Activated naive CD8-positive, alpha-beta T cell treated with anti-CD3 and anti-CD28 coated beads, Interleukin-2, amount 50 U/mL, for 24 hours (primary cell): Measurements from ENCODE around the gene TAAR9.

Source experiments
- ATAC-seq: fragments of 150-1000 bp; cut with Tn5 transposase; one replicate; pipeline ENCODE4 v1.10.0; 2021
- DNase-seq: peaks from one replicate; pipeline ENCODE4 v3.0.0; 2021
- H3K27ac Mint-ChIP-seq: one replicate; pipeline ENCODE4 v1.8.0; 2021; ENCODE audit warnings: mild to moderate bottlenecking, mixed read lengths
- H3K27me3 Mint-ChIP-seq: one replicate; pipeline ENCODE4 v1.8.0; 2021; ENCODE audit warnings: mixed read lengths
- H3K36me3 Mint-ChIP-seq: one replicate; pipeline ENCODE4 v1.8.0; 2021; ENCODE audit warnings: low read depth, mixed read lengths
- H3K4me1 Mint-ChIP-seq: one replicate; pipeline ENCODE4 v1.8.0; 2021; ENCODE audit warnings: mixed read lengths
- H3K4me3 Mint-ChIP-seq: one replicate; pipeline ENCODE4 v1.8.0; 2021; ENCODE audit warnings: mild to moderate bottlenecking, moderate library complexity, mixed read lengths
- H3K9me3 Mint-ChIP-seq: one replicate; pipeline ENCODE4 v1.8.0; 2021; ENCODE audit warnings: mixed read lengths

Gene TAAR9, protein sequence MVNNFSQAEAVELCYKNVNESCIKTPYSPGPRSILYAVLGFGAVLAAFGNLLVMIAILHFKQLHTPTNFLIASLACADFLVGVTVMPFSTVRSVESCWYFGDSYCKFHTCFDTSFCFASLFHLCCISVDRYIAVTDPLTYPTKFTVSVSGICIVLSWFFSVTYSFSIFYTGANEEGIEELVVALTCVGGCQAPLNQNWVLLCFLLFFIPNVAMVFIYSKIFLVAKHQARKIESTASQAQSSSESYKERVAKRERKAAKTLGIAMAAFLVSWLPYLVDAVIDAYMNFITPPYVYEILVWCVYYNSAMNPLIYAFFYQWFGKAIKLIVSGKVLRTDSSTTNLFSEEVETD

DNA sequence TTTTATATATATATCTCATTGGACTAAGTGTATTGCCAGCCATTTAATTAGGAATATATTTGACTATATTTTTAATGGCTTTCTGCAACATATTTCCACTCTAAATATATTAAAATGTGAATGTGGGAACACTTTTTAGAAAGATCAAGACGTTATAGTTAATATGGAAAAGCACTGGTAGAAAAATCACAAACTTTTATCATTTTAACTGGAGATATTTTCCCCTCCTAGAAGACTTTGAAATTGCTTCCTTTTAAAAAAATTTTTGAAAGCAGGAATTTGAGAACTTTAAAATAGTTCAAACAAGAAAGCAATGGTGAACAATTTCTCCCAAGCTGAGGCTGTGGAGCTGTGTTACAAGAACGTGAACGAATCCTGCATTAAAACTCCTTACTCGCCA, at the start of gene TAAR9:
TSS of gene TAAR9 (plus strand) at position 301 of the 400 bp plus-strand sequence. CDS start at position 314, 13 bp downstream.
- DNase-seq, result no peak
- Mint-ChIP-seq H3K27me3 (peaks cover 19% of the 10 kb centered on the region), H3K4me1 (no peaks in the 10 kb centered on the region), H3K4me3 (no peak within 1 kb of the TSS), H3K9me3 (no peaks in the 10 kb centered on the region), H3K36me3 (no peaks in the 10 kb centered on the region), H3K27ac (no peak within 1 kb of the TSS)
- no peak for ATAC-seq

DNA sequence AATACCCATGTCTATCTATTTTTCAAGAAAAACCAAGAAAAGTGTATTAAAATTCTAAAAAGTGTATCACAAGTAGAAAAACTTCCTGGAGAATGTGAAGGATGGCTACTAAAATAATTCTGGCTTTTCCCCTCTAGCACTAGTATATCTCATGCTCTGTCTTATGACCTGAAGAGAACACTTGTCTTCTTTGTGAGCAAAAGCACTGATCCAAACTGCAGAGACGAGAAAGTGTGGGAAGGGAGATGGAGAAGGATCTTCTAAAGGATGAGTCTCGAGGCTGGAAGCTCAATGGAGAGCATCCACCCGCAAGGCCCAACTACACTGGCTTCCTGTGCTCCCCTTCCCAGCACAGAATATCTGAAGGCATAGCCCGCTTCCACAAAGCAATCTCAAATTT, 48.7 kb upstream of the TAAR9 start:
- no peak overlapping the region for H3K4me3 Mint-ChIP-seq
- ATAC-seq (no peak), DNase-seq (no peak)
- peaks cover 5% of the 10 kb centered on the region for H3K9me3 Mint-ChIP-seq
- H3K36me3 Mint-ChIP-seq, result peaks cover 23% of the 10 kb centered on the region
- H3K27ac Mint-ChIP-seq, result peak overlapping the region; percentile 20
- no peaks in the 10 kb centered on the region for H3K27me3 Mint-ChIP-seq
- H3K4me1 Mint-ChIP-seq, result peaks cover 13% of the 10 kb centered on the region

DNA sequence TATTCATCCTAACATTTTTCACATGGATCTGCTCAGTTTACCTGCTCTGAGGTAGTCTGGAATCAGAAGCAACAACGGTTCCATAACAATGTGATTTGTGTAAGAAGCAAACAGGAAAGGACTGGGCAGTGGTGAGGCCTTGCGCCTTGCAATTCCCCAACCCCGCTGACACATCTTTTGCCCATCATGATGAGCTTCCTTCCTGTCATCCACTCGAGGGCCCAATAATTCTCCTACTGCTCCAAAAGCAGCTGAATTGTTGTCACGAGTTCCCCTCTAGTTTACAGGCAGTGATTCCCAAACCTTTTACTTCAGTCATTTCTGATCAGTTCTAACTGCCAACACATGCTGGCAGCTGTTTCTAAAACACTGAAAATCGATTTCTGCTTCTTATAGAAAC, 48.1 kb upstream of the TAAR9 start:
- H3K27me3 Mint-ChIP-seq, result no peaks in the 10 kb centered on the region
- H3K36me3 Mint-ChIP-seq, result peaks cover 28% of the 10 kb centered on the region
- no peak for DNase-seq
- ATAC-seq, result no peak
- no peak overlapping the region for H3K27ac Mint-ChIP-seq
- H3K4me3 Mint-ChIP-seq, result no peak overlapping the region
- H3K4me1 Mint-ChIP-seq, result peaks cover 20% of the 10 kb centered on the region
- H3K9me3 Mint-ChIP-seq, result peaks cover 5% of the 10 kb centered on the region

DNA sequence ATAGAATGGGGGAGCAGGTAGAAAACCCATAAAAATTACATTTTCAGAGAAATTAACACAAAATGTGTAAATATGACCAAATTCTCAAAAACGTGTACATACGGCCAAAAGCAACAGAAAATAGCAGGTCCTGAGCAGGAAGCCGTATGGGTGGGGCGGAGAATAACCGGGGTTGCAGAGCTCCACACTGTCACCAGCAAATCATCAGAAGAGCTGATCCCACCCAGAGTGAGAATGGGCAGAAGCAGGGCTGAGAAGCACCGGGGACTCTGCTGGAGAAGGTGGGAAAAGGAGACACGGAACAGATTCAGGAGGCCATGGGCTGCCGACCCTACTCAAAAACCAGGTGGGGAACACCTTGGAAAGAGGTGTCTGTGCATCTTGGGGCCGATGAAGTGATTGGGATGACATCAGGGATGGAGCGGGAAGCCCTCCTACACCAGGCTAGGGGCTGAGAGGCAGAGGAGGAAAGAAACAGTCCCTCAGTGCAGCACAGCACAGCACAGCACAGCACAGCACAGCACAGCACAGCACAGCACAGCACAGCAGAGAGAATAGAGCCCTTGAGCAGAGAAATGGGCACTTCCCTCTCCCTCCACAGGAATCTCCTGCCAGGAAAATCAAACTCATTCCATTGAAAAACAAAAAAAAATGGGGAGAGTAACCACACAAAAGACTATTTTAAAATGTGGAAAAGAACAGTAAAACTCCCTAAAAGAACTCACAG, 47.4 kb upstream of the TAAR9 start:
- DNase-seq (no peak), ATAC-seq (no peak)
- H3K27me3 Mint-ChIP-seq, result no peaks in the 10 kb centered on the region
- H3K4me1 Mint-ChIP-seq, result peaks cover 26% of the 10 kb centered on the region
- no peak overlapping the region for H3K27ac Mint-ChIP-seq
- H3K4me3 Mint-ChIP-seq, result no peak overlapping the region
- peaks cover 5% of the 10 kb centered on the region for H3K9me3 Mint-ChIP-seq
- peaks cover 28% of the 10 kb centered on the region for H3K36me3 Mint-ChIP-seq

DNA sequence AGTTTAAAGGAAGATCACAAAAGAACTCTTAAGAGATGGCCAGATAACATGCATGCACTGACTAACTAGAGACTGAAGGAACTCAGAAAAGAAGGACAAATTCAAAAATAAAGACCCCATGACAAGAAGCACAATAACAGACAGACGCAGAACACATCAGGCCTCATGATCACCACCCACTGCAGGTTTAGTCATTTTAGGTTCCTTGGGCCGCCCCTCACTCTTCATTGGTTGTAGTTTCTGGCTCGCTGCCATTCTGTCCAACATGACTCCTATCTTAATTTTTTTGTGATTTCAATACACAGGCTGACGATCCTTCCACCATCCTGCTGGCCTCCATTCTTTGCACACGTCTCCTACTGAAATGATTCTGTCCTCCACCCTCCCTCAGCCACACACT, 46.8 kb upstream of the TAAR9 start:
- peaks cover 33% of the 10 kb centered on the region for H3K4me1 Mint-ChIP-seq
- no peak for DNase-seq
- peaks cover 5% of the 10 kb centered on the region for H3K9me3 Mint-ChIP-seq
- ATAC-seq, result peak; percentile 44
- no peak overlapping the region for H3K27ac Mint-ChIP-seq
- no peak overlapping the region for H3K4me3 Mint-ChIP-seq
- H3K36me3 Mint-ChIP-seq, result peaks cover 30% of the 10 kb centered on the region
- no peaks in the 10 kb centered on the region for H3K27me3 Mint-ChIP-seq

DNA sequence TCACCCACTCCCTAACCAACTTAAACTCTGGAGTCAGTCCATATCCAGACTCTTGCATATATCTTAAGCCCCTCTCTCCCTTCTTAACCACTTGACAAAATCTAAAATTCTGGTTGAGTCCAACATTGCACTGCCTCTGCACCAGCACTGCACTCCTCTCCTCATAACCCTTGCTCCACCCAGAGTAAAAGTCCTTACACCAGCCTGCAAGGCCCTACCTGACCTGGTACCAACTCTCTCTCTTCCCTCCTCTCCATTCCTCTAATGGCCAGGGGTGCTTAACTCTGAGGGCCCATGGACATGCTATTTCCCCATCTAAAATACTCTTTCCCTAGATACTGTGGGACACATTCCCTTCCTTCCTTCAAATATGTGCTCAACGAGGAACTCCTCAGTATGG, 46.2 kb upstream of the TAAR9 start:
- ATAC-seq, result peak; percentile 18
- Mint-ChIP-seq H3K4me1 (peaks cover 36% of the 10 kb centered on the region), H3K36me3 (peaks cover 29% of the 10 kb centered on the region), H3K27me3 (no peaks in the 10 kb centered on the region), H3K9me3 (peaks cover 5% of the 10 kb centered on the region), H3K4me3 (no peak overlapping the region), H3K27ac (no peak overlapping the region)
- DNase-seq, result no peak

DNA sequence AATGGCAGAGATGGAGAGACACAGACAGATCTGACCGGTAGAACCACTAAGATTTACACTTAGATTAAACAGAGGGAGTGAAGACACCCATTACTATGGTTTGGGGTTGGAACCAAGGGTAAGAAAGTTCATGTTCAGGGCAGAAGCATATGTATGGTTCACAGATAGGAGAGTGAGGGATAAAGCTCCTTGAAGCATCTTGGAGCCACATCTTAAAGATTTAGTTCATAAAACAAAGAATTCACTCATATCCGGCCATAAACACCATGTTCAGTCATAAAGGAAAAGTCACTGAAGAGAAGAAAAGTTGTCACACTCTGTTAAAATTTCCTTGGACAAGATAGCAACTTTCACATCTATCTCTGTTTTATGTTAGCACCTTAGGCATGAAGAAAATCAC, 43.1 kb upstream of the TAAR9 start:
- ATAC-seq (peak; percentile 38), DNase-seq (no peak)
- H3K9me3 Mint-ChIP-seq, result peaks cover 5% of the 10 kb centered on the region
- peak overlapping the region; percentile 61 for H3K27ac Mint-ChIP-seq
- H3K36me3 Mint-ChIP-seq, result peaks cover 43% of the 10 kb centered on the region
- no peak overlapping the region for H3K4me3 Mint-ChIP-seq
- H3K27me3 Mint-ChIP-seq, result no peaks in the 10 kb centered on the region
- peaks cover 48% of the 10 kb centered on the region for H3K4me1 Mint-ChIP-seq

DNA sequence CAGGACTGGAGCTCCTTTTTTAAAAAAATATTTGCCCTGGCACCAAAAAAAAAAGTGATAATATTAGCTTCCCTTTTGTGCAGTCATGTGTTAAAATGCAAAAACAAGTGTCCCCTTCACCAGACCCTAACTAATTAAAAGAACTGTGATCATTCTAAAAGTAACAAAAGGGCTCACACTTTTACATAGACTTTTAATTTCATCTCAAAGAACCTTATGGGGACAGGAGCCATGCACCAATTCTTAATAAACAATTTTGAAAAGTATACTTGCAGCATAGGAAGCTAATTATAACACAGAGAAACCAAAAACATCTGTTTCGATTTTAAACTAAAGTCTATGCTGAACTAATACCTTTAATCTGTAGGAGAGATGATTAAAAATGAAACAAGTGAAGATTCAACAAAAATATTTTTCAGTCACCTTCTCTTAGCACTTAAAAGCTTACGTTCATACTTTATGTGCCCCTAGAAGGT, 42.4 kb upstream of the TAAR9 start:
- Mint-ChIP-seq H3K36me3 (peaks cover 48% of the 10 kb centered on the region), H3K27ac (no peak overlapping the region), H3K4me3 (peak overlapping the region; percentile 33), H3K27me3 (no peaks in the 10 kb centered on the region), H3K4me1 (peaks cover 53% of the 10 kb centered on the region), H3K9me3 (peaks cover 5% of the 10 kb centered on the region)
- ATAC-seq (peak; percentile 23), DNase-seq (no peak)

DNA sequence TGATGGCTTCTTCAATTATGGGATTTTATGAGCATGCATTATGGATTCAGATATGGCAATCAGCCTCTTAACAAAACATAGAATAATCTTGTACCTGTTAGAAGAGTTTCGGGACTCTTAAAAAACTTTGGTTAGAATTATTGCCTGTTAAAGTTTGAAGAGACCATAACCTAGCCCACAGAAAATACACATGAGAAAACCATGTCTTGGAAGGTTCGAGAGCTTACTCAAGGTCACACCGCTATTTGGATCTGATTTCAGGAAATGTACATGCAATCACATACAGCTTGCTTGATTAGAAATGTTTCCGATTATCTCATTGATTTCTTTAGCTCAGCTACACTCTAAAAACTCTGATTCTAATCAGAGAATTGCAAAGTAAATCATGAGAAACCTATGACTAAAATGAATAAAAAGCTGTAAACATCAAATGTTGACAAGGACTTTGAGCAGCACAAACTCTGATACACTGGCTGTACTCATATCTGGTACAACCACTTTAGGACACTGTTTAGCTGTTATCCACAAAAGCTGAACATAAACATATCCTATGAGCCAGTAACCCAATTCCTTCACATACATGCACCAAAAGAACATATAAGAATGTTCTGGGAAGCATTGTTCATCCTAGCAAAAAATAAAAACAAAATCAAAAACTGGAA, 41.4 kb upstream of the TAAR9 start:
- peaks cover 57% of the 10 kb centered on the region for H3K4me1 Mint-ChIP-seq

DNA sequence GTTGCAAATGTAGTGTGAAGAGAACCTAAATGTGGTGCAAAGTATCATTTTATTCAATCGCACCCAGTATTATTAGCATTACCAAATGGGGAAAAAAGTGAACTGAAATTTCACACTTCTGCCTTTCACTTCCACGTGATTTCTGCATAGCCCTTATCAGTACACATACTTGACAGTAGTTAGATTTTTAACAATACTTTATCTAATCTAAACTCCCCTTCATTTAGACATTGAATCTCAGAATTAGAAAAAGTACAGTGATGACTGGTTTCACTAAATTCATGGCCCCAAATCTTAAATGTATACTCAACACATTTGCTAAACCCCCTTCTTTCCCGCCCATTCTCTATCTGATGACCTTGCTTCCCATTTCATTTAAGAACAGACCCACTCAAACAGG, 39.4 kb upstream of the TAAR9 start:
- Mint-ChIP-seq H3K4me3 (no peak overlapping the region), H3K27me3 (no peaks in the 10 kb centered on the region), H3K9me3 (peaks cover 2% of the 10 kb centered on the region), H3K4me1 (peaks cover 54% of the 10 kb centered on the region), H3K36me3 (peaks cover 53% of the 10 kb centered on the region), H3K27ac (peak overlapping the region; percentile 72)
- ATAC-seq (no peak), DNase-seq (no peak)

More for the DNA sequence above, 41.4 kb upstream of the TAAR9 start:
- no peak for DNase-seq
- peaks cover 53% of the 10 kb centered on the region for H3K36me3 Mint-ChIP-seq
- no peak overlapping the region for H3K27ac Mint-ChIP-seq
- H3K27me3 Mint-ChIP-seq, result no peaks in the 10 kb centered on the region
- H3K9me3 Mint-ChIP-seq, result peaks cover 5% of the 10 kb centered on the region
- no peak for ATAC-seq
- no peak overlapping the region for H3K4me3 Mint-ChIP-seq

DNA sequence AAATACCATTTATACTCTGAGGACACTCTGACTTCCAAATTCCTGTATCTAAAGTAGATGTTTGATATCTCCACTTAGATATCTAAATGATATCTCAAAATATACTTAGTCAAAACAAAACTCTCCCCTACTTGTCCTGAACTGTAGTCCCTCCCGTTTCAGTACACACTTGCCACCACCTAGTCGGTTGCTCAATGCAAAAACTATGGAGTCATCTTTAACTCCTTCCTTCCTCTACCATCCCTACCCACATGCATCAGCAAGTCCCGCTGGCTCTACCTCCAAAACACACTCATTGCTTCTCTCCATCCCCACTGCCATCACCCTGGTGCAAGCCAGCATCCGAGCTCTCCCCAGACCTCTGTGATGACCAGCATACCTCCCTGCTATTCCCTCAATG, 38.3 kb upstream of the TAAR9 start:
- Mint-ChIP-seq H3K27ac (peak overlapping the region; percentile 72), H3K27me3 (no peaks in the 10 kb centered on the region), H3K36me3 (peaks cover 44% of the 10 kb centered on the region), H3K4me3 (no peak overlapping the region), H3K9me3 (no peaks in the 10 kb centered on the region), H3K4me1 (peaks cover 58% of the 10 kb centered on the region)
- ATAC-seq, result no peak
- no peak for DNase-seq

DNA sequence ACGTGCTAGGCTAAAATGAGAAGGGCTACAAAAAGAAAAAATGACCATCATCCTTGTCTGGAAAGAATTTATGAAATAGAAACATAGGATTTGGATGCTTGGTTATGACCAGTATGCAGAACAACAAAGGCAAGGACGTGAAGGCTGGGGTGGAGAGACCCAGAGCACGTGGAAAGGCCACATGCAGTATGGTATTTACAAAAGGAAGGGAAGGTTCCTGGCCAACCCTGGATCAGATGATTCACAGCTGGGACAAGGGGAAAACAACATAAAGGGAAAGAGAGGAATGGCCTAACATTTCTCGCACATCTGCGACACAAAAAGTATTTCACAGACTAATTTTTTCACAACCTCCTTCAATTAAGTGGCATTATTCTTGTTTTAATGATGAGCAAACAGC, 33.3 kb upstream of the TAAR9 start:
- no peak overlapping the region for H3K27ac Mint-ChIP-seq
- no peak overlapping the region for H3K4me3 Mint-ChIP-seq
- H3K27me3 Mint-ChIP-seq, result no peaks in the 10 kb centered on the region
- ATAC-seq, result no peak
- H3K4me1 Mint-ChIP-seq, result peaks cover 42% of the 10 kb centered on the region
- H3K36me3 Mint-ChIP-seq, result peaks cover 27% of the 10 kb centered on the region
- DNase-seq, result no peak
- H3K9me3 Mint-ChIP-seq, result no peaks in the 10 kb centered on the region

DNA sequence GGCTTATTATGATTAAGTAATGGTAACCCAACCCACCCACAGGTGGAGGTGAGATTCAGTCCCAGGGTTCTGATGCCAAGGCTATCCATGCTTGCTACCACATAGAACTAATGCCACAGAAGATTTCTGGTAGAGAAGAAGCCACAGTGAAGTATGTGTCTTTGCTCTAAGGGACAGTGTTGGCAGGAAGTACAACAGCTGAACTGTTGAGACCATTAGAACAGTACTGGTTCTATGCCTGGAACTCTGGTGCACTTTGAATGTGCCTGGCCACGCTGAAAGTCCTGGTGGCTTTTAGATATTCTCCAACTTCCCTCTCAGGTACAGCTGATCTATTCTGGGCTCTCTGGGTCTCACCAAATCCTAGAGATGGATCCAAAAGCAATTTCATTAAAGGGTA, 32.9 kb upstream of the TAAR9 start:
- Mint-ChIP-seq H3K9me3 (no peaks in the 10 kb centered on the region), H3K27me3 (no peaks in the 10 kb centered on the region), H3K4me1 (peaks cover 38% of the 10 kb centered on the region), H3K4me3 (no peak overlapping the region), H3K36me3 (peaks cover 24% of the 10 kb centered on the region), H3K27ac (no peak overlapping the region)
- ATAC-seq, result no peak
- DNase-seq, result no peak

DNA sequence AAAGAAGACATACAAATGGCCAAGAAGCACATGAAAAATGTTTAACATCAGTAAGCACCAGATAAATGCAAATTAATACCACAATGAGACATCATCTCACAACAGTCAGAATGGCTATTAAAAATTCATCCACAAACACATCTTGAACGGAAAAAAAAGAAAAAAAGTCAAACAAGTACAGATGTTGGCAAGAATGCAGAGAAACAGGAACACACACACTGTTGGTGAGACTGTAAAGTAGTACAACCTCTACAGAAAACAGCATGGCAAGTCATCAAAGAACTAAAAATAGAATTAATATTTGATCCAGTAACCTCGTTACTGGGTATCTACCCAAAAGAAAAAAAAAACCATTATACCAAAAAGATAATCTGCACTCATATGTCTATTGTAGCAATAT, 31.6 kb upstream of the TAAR9 start:
- H3K36me3 Mint-ChIP-seq, result peaks cover 17% of the 10 kb centered on the region
- no peaks in the 10 kb centered on the region for H3K27me3 Mint-ChIP-seq
- no peak overlapping the region for H3K4me3 Mint-ChIP-seq
- DNase-seq (no peak), ATAC-seq (no peak)
- H3K4me1 Mint-ChIP-seq, result peaks cover 42% of the 10 kb centered on the region
- H3K27ac Mint-ChIP-seq, result peak overlapping the region; percentile 38
- no peaks in the 10 kb centered on the region for H3K9me3 Mint-ChIP-seq
